ENCODE measurements around the gene POC1A.

Gene POC1A

GRCh38 chr3:52144796-52145735 lies 9.2 kb downstream of the POC1A start:
- Histone ChIP-seq H3K4me3 (ENCODE audit: insufficient read length, low read depth) (no peak overlapping the region), H3K9ac (ENCODE audit: insufficient read length, low read depth) (no peak overlapping the region), H3K4me1 (ENCODE audit: insufficient read depth, insufficient read length) (no peaks in the 10 kb centered on the region), H3K27me3 (ENCODE audit: insufficient read depth, insufficient read length) (no peaks in the 10 kb centered on the region), H3K36me3 (ENCODE audit: insufficient read depth, insufficient read length, low read length) (peaks cover 98% of the 10 kb centered on the region), H3K9me3 (ENCODE audit: insufficient read depth, low read length) (no peaks in the 10 kb centered on the region)
- TF ChIP-seq SUZ12 (IDR thresholded peaks at IDR 0.05; ENCODE audit: extremely low read depth, insufficient read depth, insufficient read length) (no peak), ZNF274 (IDR thresholded peaks at IDR 0.05; ENCODE audit: low read depth, low read length) (no peak), YY1 (IDR thresholded peaks at IDR 0.05; ENCODE audit: insufficient read depth, insufficient read length) (no peak)
- DNase-seq (ENCODE audit: low read depth, low spot score) = no peak

DNA sequence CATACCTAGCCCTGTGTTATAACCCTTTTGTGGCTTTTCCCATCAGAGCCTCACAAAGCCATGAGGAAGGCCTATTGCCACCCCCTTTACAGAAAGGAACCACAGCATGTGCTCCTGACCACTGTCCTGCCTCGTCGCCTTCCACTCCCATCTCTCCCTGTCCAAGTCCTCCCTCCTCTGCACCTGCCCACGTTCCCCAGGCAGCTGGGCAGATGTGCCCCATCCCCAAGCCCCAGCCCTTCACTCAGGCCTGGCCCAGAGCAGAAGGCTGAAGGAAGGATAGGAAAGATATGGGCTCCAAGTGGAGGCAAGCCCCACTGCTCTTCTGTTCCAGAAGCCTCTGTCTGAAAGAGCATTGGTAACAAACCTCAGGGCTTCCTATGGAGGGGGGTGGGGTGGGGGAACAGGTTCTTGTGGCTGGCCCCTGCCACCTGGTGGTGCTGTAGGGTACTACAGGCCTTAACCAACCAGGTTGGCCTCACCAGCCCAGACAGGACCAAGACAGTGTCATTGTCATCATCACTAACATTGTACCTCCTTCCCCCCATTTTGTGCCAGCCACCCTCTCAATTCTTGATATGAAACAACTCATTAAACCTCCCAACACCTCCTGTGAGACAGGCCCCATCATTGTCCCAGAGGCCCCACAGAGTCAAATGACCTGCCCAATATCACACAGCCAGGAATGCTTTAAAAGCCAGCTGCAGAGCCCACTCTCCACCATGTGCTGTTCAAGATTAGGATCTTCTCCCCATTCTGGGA lies 10.0 kb downstream of the POC1A start:
- Histone ChIP-seq H3K4me3 (ENCODE audit: insufficient read length, low read depth) (no peak overlapping the region), H3K9ac (ENCODE audit: insufficient read length, low read depth) (no peak overlapping the region), H3K4me1 (ENCODE audit: insufficient read depth, insufficient read length) (no peaks in the 10 kb centered on the region), H3K9me3 (ENCODE audit: insufficient read depth, low read length) (no peaks in the 10 kb centered on the region), H3K36me3 (ENCODE audit: insufficient read depth, insufficient read length, low read length) (peaks cover 98% of the 10 kb centered on the region), H3K27me3 (ENCODE audit: insufficient read depth, insufficient read length) (no peaks in the 10 kb centered on the region)
- TF ChIP-seq ZNF274 (IDR thresholded peaks at IDR 0.05; ENCODE audit: low read depth, low read length) (no peak), YY1 (IDR thresholded peaks at IDR 0.05; ENCODE audit: insufficient read depth, insufficient read length) (no peak), SUZ12 (IDR thresholded peaks at IDR 0.05; ENCODE audit: extremely low read depth, insufficient read depth, insufficient read length) (no peak)
- DNase-seq (ENCODE audit: low read depth, low spot score) = peak; percentile 72

- Histone ChIP-seq H3K9ac (ENCODE audit: insufficient read length, low read depth) (no peak overlapping the region), H3K36me3 (ENCODE audit: insufficient read depth, insufficient read length, low read length) (peaks cover 98% of the 10 kb centered on the region), H3K4me3 (ENCODE audit: insufficient read length, low read depth) (no peak overlapping the region), H3K27me3 (ENCODE audit: insufficient read depth, insufficient read length) (no peaks in the 10 kb centered on the region), H3K4me1 (ENCODE audit: insufficient read depth, insufficient read length) (no peaks in the 10 kb centered on the region), H3K9me3 (ENCODE audit: insufficient read depth, low read length) (no peaks in the 10 kb centered on the region)
- TF ChIP-seq SUZ12 (IDR thresholded peaks at IDR 0.05; ENCODE audit: extremely low read depth, insufficient read depth, insufficient read length) = no peak
- no peak for TF ChIP-seq YY1 (IDR thresholded peaks at IDR 0.05; ENCODE audit: insufficient read depth, insufficient read length)
- TF ChIP-seq ZNF274 (IDR thresholded peaks at IDR 0.05; ENCODE audit: low read depth, low read length) = no peak
- no peak for DNase-seq (ENCODE audit: low read depth, low spot score)
Measured at GRCh38 chr3:52143616-52144015, 10.6 kb downstream of the POC1A start.

- DNase-seq (ENCODE audit: low read depth, low spot score) = no peak
- Histone ChIP-seq H3K27me3 (ENCODE audit: insufficient read depth, insufficient read length) (no peaks in the 10 kb centered on the region), H3K9ac (ENCODE audit: insufficient read length, low read depth) (no peak overlapping the region), H3K4me3 (ENCODE audit: insufficient read length, low read depth) (no peak overlapping the region), H3K9me3 (ENCODE audit: insufficient read depth, low read length) (no peaks in the 10 kb centered on the region), H3K4me1 (ENCODE audit: insufficient read depth, insufficient read length) (no peaks in the 10 kb centered on the region), H3K36me3 (ENCODE audit: insufficient read depth, insufficient read length, low read length) (peaks cover 98% of the 10 kb centered on the region)
- TF ChIP-seq YY1 (IDR thresholded peaks at IDR 0.05; ENCODE audit: insufficient read depth, insufficient read length) = no peak
Measured at GRCh38 chr3:52143156-52143555, 11.1 kb downstream of the POC1A start.

DNA sequence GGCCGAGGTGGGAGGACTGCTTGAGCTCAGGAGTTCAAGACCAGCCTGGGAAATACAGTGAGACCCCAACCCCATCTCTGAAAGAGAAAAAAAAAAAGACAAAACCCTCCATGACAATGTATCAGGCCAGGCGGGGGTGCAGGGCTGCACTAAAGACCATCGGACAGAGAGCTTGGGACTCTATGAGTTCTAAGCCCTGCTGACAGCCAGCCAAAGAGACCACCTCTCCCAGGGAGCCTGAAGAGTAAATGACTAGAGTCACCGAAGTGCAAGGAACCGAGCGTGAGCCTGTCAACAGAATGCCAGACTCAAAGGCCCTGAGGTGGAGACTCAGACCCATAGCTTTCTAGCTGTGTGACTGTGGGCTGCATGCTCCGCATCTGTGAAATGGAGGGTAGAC lies 12.5 kb downstream of the POC1A start:
- H3K36me3 ChIP-seq (ENCODE audit: insufficient read depth, insufficient read length, low read length) = peaks cover 99% of the 10 kb centered on the region
- H3K4me3 ChIP-seq (ENCODE audit: insufficient read length, low read depth) = no peak overlapping the region
- no peaks in the 10 kb centered on the region for H3K27me3 ChIP-seq (ENCODE audit: insufficient read depth, insufficient read length)
- no peak for TF ChIP-seq SUZ12 (IDR thresholded peaks at IDR 0.05; ENCODE audit: extremely low read depth, insufficient read depth, insufficient read length)
- TF ChIP-seq ZNF274 (IDR thresholded peaks at IDR 0.05; ENCODE audit: low read depth, low read length) = no peak
- TF ChIP-seq YY1 (IDR thresholded peaks at IDR 0.05; ENCODE audit: insufficient read depth, insufficient read length) = no peak
- H3K9ac ChIP-seq (ENCODE audit: insufficient read length, low read depth) = no peak overlapping the region
- DNase-seq (ENCODE audit: low read depth, low spot score) = no peak
- no peaks in the 10 kb centered on the region for H3K9me3 ChIP-seq (ENCODE audit: insufficient read depth, low read length)
- H3K4me1 ChIP-seq (ENCODE audit: insufficient read depth, insufficient read length) = no peaks in the 10 kb centered on the region

- DNase-seq (ENCODE audit: low read depth, low spot score) = no peak
- Histone ChIP-seq H3K9ac (ENCODE audit: insufficient read length, low read depth) (no peak overlapping the region), H3K4me3 (ENCODE audit: insufficient read length, low read depth) (no peak overlapping the region), H3K27me3 (ENCODE audit: insufficient read depth, insufficient read length) (no peaks in the 10 kb centered on the region), H3K9me3 (ENCODE audit: insufficient read depth, low read length) (no peaks in the 10 kb centered on the region), H3K36me3 (ENCODE audit: insufficient read depth, insufficient read length, low read length) (peaks cover 99% of the 10 kb centered on the region), H3K4me1 (ENCODE audit: insufficient read depth, insufficient read length) (no peaks in the 10 kb centered on the region)
- TF ChIP-seq SUZ12 (IDR thresholded peaks at IDR 0.05; ENCODE audit: extremely low read depth, insufficient read depth, insufficient read length) (no peak), ZNF274 (IDR thresholded peaks at IDR 0.05; ENCODE audit: low read depth, low read length) (no peak), YY1 (IDR thresholded peaks at IDR 0.05; ENCODE audit: insufficient read depth, insufficient read length) (no peak)
Measured at GRCh38 chr3:52140769-52141168, 13.5 kb downstream of the POC1A start.

DNA sequence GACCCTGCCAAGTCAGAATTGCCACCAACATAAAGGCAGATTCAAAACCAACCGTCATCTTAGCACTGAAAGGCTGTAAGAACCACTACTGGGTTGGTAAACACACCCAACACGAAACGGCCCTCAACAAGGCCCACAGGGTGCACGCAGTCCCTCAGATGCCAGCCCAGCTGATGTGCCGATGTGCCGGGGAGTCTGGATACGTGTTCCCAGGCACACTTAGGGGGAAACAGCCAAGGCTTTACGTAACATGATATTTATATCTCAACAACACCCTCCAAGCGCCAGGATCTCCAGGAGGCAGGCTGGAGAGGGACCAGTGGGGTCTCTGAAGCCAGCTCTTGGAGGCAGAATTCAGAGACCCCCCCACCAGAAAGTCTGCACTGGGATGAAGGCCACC lies 14.2 kb downstream of the POC1A start:
- DNase-seq (ENCODE audit: low read depth, low spot score) = no peak
- H3K27me3 ChIP-seq (ENCODE audit: insufficient read depth, insufficient read length) = no peaks in the 10 kb centered on the region
- H3K9me3 ChIP-seq (ENCODE audit: insufficient read depth, low read length) = no peaks in the 10 kb centered on the region
- TF ChIP-seq SUZ12 (IDR thresholded peaks at IDR 0.05; ENCODE audit: extremely low read depth, insufficient read depth, insufficient read length) (no peak), YY1 (IDR thresholded peaks at IDR 0.05; ENCODE audit: insufficient read depth, insufficient read length) (no peak), ZNF274 (IDR thresholded peaks at IDR 0.05; ENCODE audit: low read depth, low read length) (no peak)
- H3K36me3 ChIP-seq (ENCODE audit: insufficient read depth, insufficient read length, low read length) = peaks cover 99% of the 10 kb centered on the region
- H3K4me1 ChIP-seq (ENCODE audit: insufficient read depth, insufficient read length) = no peaks in the 10 kb centered on the region
- no peak overlapping the region for H3K4me3 ChIP-seq (ENCODE audit: insufficient read length, low read depth)
- H3K9ac ChIP-seq (ENCODE audit: insufficient read length, low read depth) = no peak overlapping the region

All from NT2/D1 (cell line).